CD4-positive, alpha-beta T cell treated with Interleukin-17A for 1 hour (primary cell): ENCODE data around the gene GJA8.
"Not testable (repeated sequence)": the region's sequence is repeated elsewhere in the genome, so short reads cannot be mapped to it uniquely, and the experiment has no call there.

Source experiments
- DNase-seq: peaks from one replicate; pipeline ENCODE4 v3.0.0-alpha.2; 2020

Gene GJA8

DNA sequence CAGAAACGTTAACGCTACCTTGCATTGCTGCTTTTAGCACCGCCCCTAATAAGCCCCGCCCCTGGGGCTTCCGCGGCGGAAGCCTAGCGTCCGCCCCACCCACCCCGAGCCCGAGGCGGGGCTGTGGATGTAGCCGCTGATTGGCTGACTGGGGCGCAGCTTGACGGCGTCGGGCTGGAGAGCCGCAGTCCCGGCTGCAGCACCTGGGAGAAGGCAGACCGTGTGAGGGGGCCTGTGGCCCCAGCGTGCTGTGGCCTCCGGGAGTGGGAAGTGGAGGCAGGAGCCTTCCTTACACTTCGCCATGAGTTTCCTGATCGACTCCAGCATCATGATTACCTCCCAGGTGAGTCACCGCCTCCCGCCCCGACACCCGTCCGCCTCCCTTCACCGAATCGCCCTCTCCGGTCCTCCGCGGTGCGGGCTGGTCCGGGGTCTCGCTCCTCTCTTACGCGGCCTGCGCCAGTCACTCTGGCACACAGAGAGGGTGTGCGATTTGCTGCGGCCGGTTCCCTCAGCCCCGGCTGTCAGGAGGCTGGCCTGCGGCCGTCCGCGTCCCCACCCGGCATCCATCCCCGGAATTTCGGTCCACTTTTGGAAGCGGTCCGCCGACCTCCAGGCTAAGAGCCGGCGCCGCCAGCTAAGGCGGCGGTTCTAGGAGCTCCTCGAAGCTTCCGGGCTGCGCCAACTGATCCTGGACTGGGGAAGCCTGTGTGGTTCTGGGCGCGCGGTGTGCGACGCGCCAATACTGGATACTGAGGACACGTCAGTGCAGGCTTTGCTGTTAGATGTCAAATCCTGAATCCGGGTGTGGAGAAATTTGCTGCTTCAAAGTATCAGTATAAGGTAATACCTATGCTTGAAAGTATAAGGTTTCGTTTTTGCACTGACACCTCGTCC, 25.9 kb downstream of the GJA8 start, which contains the start of gene GPR89B:
TSS of gene GPR89B (plus strand) at position 185 of the 897 bp plus-strand sequence. CDS start at position 302, 117 bp downstream.
- peak; percentile 94 for DNase-seq

GRCh38 chr1:147931137-147931536, 28.5 kb downstream of the GJA8 start:
- not testable (repeated sequence) for DNase-seq

- DNase-seq = not testable (repeated sequence)
Measured at GRCh38 chr1:147935296-147935695, 32.7 kb downstream of the GJA8 start.

- not testable (repeated sequence) for DNase-seq
Measured at GRCh38 chr1:147940456-147940855, 37.9 kb downstream of the GJA8 start.

- DNase-seq = not testable (repeated sequence)
Measured at GRCh38 chr1:147942563-147942962, 40.0 kb downstream of the GJA8 start.

- not testable (repeated sequence) for DNase-seq
Measured at GRCh38 chr1:147949517-147949916, 46.9 kb downstream of the GJA8 start.
